ENCODE results near the gene GRK5.

- TF ChIP-seq CTCF (IDR thresholded peaks at IDR 0.05; ENCODE audit: low read depth, low read length) (no peak), POLR2A (IDR thresholded peaks at IDR 0.05; ENCODE audit: extremely low read depth, insufficient read length) (no peak), MAX (IDR thresholded peaks at IDR 0.05; ENCODE audit: low read depth, low read length) (no peak)
These were observed 233.9 kb downstream of the GRK5 start for GRCh38 chr10:119441151-119441821.
